Type B pancreatic cell (in vitro differentiated cells): ENCODE measurements around the gene CNKSR2. TPM values are rescaled to one million over a fixed set of nuclear protein-coding genes. Genes with fewer than 3 reads are reported as not detected.

Experiments used
- DNase-seq: peaks from one replicate; pipeline ENCODE4 v3.0.0; 2021; ENCODE audit warnings: mixed read lengths; ENCODE audit not compliant: unreplicated experiment; ENCODE audit errors: extremely low spot score
- H3K27ac Mint-ChIP-seq: 2 replicates; pipeline ENCODE4 v1.8.0; 2021; ENCODE audit warnings: mild to moderate bottlenecking, mixed read lengths
- H3K27me3 Mint-ChIP-seq: 2 replicates; pipeline ENCODE4 v1.8.0; 2021; ENCODE audit warnings: mixed read lengths
- H3K36me3 Mint-ChIP-seq: 2 replicates; pipeline ENCODE4 v1.8.0; 2021; ENCODE audit warnings: mixed read lengths
- H3K4me1 Mint-ChIP-seq: one replicate; pipeline ENCODE4 v1.8.0; 2021; ENCODE audit warnings: mixed read lengths; ENCODE audit not compliant: unreplicated experiment
- H3K4me3 Mint-ChIP-seq: 2 replicates; pipeline ENCODE4 v1.8.0; 2021; ENCODE audit warnings: mild to moderate bottlenecking, mixed read lengths
- H3K9me3 Mint-ChIP-seq: 2 replicates; pipeline ENCODE4 v1.8.0; 2021; ENCODE audit warnings: mixed read lengths
- CTCF ChIP-seq: fragments of 200-600 bp; sonication (generic); conservative IDR thresholded peaks from 2 replicates; pipeline ENCODE4 v1.5.0; 2021; ENCODE audit warnings: antibody characterized with exemption, mild to moderate bottlenecking
- total RNA-seq: library from RNA; stranded (reverse); gene quantifications from 2 replicates; pipeline ENCODE4 v1.2.1, GENCODE V29; 2021; ENCODE audit warnings: low replicate concordance

CNKSR2 gene
- total RNA-seq, 1 donor from 2014 or later = 13.5 TPM

DNA sequence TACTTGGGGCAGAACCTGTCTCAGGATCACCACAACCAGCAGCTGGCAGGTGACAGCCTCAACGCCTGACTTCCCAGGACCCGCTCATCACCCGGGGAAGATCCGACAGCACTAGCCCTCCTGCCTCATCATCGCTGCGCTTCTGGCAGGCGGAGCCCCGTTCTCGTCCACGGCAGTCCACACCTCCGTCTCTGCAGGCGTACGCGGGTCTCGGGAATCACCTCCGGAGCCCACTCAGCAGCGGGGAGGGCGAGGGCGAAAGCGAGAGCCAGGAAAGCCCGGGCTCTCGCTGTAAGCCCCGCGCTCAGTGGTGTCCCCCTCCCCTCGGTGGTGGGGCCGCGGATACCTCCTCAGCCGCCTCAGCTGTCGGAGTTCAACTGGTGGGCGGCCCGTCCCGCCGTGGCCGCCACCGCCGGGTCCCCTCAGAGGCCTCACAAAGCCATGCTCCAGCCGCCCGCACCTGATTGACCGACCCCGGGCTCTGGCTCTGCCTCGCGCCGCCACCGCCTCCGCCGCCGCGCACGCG is 518 bp upstream of the CNKSR2 start:
- H3K9me3 Mint-ChIP-seq = no peaks in the 10 kb centered on the region
- no peaks in the 10 kb centered on the region for H3K36me3 Mint-ChIP-seq
- H3K27me3 Mint-ChIP-seq = peaks cover 35% of the 10 kb centered on the region
- no peak overlapping the region for H3K27ac Mint-ChIP-seq
- no peak for DNase-seq
- peak overlapping the region; percentile 87 for H3K4me3 Mint-ChIP-seq
- H3K4me1 Mint-ChIP-seq = peaks cover 3% of the 10 kb centered on the region
- TF ChIP-seq CTCF = no peak

DNA sequence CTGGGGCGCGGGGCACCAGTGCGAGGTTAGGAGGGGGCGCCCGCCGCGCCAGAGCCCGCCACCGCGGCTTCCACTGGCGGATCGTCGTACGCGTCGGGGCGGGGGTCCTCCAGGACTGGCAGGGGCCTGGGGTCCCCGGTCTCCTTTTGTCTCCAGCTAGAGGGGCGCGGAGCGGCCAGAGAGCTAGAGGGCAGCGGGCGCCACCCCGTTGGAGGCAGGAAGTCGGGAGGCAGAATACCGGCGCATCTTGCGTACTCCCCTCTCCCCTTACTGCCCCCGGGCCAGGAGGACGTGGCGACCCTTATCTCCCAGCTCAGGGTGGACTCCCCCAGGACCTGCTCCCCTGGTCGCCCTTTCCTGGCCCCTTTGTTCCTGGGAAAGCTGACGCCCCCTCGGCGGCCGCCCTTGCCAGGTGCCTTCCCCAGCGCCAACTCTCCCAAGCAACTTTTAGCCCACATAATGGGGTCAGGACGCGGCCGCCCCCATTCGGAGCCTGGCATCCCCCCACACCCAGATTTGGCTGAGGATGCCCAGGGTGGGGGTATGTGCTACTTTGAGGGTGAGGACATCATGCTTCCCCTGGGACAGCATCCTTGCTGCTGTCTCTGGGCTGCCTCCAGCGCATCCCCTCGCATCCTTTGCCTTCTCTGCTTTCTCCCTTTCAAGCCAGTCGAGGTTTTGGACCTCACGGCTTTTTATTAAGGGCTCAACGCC is 933 bp downstream of the CNKSR2 start:
- Mint-ChIP-seq H3K4me3 (peak overlapping the region; percentile 97), H3K9me3 (no peaks in the 10 kb centered on the region), H3K36me3 (peaks cover 3% of the 10 kb centered on the region), H3K4me1 (peaks cover 3% of the 10 kb centered on the region), H3K27me3 (peaks cover 35% of the 10 kb centered on the region), H3K27ac (peak overlapping the region; percentile 48)
- DNase-seq = no peak
- TF ChIP-seq CTCF = no peak

DNA sequence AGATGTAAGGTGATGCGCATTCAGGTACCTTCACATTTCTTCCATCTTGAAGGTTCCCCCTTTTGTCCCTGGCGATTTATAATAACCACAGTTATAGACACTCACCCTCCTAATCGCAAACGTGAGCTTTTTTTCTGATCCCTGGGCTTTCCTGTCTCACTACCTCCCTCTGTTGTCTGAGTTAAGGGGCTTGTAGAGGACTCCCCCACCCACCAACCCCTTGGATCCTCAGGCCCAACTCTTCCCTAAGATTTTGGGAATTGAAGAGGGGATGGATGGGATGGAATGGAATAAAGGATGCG is 1.4 kb downstream of the CNKSR2 start:
- no peaks in the 10 kb centered on the region for H3K9me3 Mint-ChIP-seq
- H3K27me3 Mint-ChIP-seq = peaks cover 35% of the 10 kb centered on the region
- DNase-seq = no peak
- H3K4me3 Mint-ChIP-seq = peak overlapping the region; percentile 97
- peak overlapping the region; percentile 48 for H3K27ac Mint-ChIP-seq
- H3K4me1 Mint-ChIP-seq = peaks cover 3% of the 10 kb centered on the region
- peaks cover 3% of the 10 kb centered on the region for H3K36me3 Mint-ChIP-seq
- peak; percentile 59 for TF ChIP-seq CTCF

DNA sequence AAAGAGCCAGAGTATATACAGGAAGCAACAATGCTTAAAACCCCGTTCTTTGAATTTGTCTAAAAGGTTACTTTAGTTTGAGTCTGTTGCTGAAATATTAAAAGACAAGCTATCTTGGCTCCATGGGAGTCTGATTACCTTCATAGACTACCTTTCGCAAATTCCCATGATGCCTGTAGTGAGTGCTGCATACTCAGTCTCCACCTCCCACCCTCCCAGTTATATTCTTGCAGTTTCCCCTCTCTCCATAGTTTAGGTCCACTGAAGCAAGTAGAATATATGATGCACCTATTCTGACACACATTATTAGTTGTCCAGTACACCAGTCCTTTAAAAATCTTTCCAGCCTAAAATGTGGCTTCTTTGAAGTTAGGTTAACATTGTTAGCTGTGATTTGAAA is 2.4 kb downstream of the CNKSR2 start:
- Mint-ChIP-seq H3K4me1 (peaks cover 3% of the 10 kb centered on the region), H3K4me3 (peak overlapping the region; percentile 97), H3K27me3 (peaks cover 32% of the 10 kb centered on the region), H3K9me3 (no peaks in the 10 kb centered on the region), H3K36me3 (peaks cover 3% of the 10 kb centered on the region), H3K27ac (no peak overlapping the region)
- TF ChIP-seq CTCF = no peak
- DNase-seq = no peak

- DNase-seq = no peak
- Mint-ChIP-seq H3K4me3 (no peak overlapping the region), H3K27ac (no peak overlapping the region), H3K9me3 (no peaks in the 10 kb centered on the region), H3K27me3 (peaks cover 17% of the 10 kb centered on the region), H3K4me1 (peaks cover 3% of the 10 kb centered on the region), H3K36me3 (peaks cover 3% of the 10 kb centered on the region)
- TF ChIP-seq CTCF = no peak
These were observed 5.8 kb downstream of the CNKSR2 start for GRCh38 chrX:21379991-21380390.
